Vagina (tissue), 2 donors: ENCODE data around the gene DNAJC16. TPM values are rescaled to one million over a fixed set of nuclear protein-coding genes. Genes with fewer than 3 reads are reported as not detected.

ENCODE experiments used
- DNase-seq, 2 donors: peaks; one replicate each; pipeline ENCODE4 v3.0.0-alpha.2; 2017; ENCODE audit errors: extremely low spot score in 2 of 2
- H3K27ac ChIP-seq: fragments of 200-600 bp; sonication (generic); one replicate; pipeline ENCODE4 v1.5.1; 2019
- H3K27me3 ChIP-seq: fragments of 200-600 bp; sonication (generic); one replicate; pipeline ENCODE4 v1.5.1; 2019
- H3K36me3 ChIP-seq, 2 donors: fragments of 200-600 bp; sonication (generic); one replicate each; pipeline ENCODE4 v1.5.1; 2017 to 2019
- H3K4me1 ChIP-seq: fragments of 200-600 bp; sonication (generic); one replicate; pipeline ENCODE4 v1.5.1; 2019
- H3K4me3 ChIP-seq, 2 donors: fragments of 200-600 bp; sonication (generic); 1 replicate in 1 of 2; 2 replicates in 1 of 2; pipeline ENCODE4 v1.5.1; 2016 to 2019
- H3K9me3 ChIP-seq: fragments of 200-600 bp; sonication (generic); one replicate; pipeline ENCODE4 v1.5.1; 2019
- POLR2A ChIP-seq, 2 donors: fragments of 450-650 bp; IDR thresholded peaks; one replicate each; pipeline ENCODE4 v1.6.1; 2017; ENCODE audit warnings: antibody characterized with exemption in 2 of 2, mild to moderate bottlenecking in 2 of 2, moderate library complexity in 2 of 2
- POLR2AphosphoS5 ChIP-seq, 2 donors: sonication (generic); formaldehyde crosslinking; IDR thresholded peaks; one replicate each; pipeline ENCODE4 v1.9.0; 2017; ENCODE audit warnings: antibody characterized with exemption in 2 of 2, mild to moderate bottlenecking in 2 of 2, low read depth in 1 of 2; ENCODE audit not compliant: insufficient read depth in 1 of 2
- intact Hi-C: fragments of 100-400 bp; cut with DNase I; formaldehyde crosslinking; loops from one replicate; pipeline ENCODE4 v1.15.1; 2023
- total RNA-seq: library from RNA; depleted of rRNA; stranded (reverse); fragments of >200 nt; gene quantifications from one replicate; pipeline ENCODE4 v1.2.3, GENCODE V29; 2016
- TF ChIP-seq, protein P1 (sequence below), 3 experiments: fragments of 450-650 bp in 2 of 3; fragments of 200-600 bp in 1 of 3; sonication (generic) in 1 of 3; IDR thresholded peaks; one replicate each; pipeline ENCODE4 v1.5.1; 2017 to 2019; ENCODE audit warnings: antibody characterized with exemption in 3 of 3, mild to moderate bottlenecking in 2 of 3, moderate library complexity in 2 of 3

Gene DNAJC16
- total RNA-seq, 1 donor from 2014 or later: 29.5 TPM

DNA sequence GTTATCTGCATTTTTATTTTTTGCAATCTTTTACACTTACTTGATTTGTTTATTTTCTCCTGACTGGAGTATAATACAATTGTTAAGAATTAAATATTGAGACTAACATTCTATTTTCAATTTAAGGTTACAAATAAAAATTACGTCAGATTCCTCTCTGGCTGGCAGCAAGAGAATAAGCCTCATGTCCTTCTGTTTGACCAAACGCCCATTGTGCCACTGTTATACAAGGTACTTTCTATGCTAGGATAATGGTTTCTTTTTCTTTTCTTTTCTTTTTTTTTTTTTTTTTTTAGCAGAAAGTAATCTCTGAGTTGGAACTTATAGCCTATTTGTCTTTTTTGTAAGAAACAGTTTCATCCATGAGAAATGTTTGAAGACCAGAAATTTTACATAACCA, 20.0 kb downstream of the DNAJC16 start:
- Histone ChIP-seq H3K9me3 (no peaks in the 10 kb centered on the region), H3K27me3 (no peaks in the 10 kb centered on the region), H3K4me3 (no peak overlapping the region), H3K36me3 (peaks cover 0 to 43% of the 10 kb centered on the region in 2 donors), H3K4me1 (no peaks in the 10 kb centered on the region), H3K27ac (no peak overlapping the region)
- no peak for DNase-seq
- no peak for TF ChIP-seq POLR2A (IDR thresholded peaks at IDR 0.05)
- TF ChIP-seq, protein P1, sequence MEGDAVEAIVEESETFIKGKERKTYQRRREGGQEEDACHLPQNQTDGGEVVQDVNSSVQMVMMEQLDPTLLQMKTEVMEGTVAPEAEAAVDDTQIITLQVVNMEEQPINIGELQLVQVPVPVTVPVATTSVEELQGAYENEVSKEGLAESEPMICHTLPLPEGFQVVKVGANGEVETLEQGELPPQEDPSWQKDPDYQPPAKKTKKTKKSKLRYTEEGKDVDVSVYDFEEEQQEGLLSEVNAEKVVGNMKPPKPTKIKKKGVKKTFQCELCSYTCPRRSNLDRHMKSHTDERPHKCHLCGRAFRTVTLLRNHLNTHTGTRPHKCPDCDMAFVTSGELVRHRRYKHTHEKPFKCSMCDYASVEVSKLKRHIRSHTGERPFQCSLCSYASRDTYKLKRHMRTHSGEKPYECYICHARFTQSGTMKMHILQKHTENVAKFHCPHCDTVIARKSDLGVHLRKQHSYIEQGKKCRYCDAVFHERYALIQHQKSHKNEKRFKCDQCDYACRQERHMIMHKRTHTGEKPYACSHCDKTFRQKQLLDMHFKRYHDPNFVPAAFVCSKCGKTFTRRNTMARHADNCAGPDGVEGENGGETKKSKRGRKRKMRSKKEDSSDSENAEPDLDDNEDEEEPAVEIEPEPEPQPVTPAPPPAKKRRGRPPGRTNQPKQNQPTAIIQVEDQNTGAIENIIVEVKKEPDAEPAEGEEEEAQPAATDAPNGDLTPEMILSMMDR (IDR thresholded peaks at IDR 0.05): no peak
- no peak for TF ChIP-seq POLR2AphosphoS5 (IDR thresholded peaks at IDR 0.05; ENCODE audit: insufficient read depth in 1 of 2, low read depth in 1 of 2)
- intact Hi-C loops: no loop called here

DNA sequence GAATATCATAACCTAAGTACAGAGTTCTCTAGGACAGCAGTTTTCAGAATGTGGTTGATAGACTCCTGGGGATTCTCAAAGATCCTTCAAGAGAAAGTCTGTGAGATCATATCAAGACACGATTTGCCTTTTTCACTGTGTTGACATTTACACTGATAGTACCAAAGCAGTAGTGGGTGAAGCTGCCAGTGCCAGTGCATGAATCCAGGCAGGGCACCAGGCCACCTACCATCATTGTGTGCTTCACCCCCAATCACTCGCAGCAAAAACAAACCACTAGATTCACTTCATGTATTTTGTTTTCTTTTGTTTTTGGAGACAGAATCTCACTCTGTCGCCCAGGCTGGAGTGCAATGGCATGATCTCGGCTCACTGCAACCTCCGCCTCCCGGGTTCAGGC, 23.9 kb downstream of the DNAJC16 start:
- Histone ChIP-seq H3K27ac (no peak overlapping the region), H3K4me1 (no peaks in the 10 kb centered on the region), H3K9me3 (no peaks in the 10 kb centered on the region), H3K27me3 (no peaks in the 10 kb centered on the region), H3K36me3 (peaks cover 0 to 22% of the 10 kb centered on the region in 2 donors), H3K4me3 (no peak overlapping the region)
- TF ChIP-seq POLR2AphosphoS5 (IDR thresholded peaks at IDR 0.05; ENCODE audit: insufficient read depth in 1 of 2, low read depth in 1 of 2) (no peak), POLR2A (IDR thresholded peaks at IDR 0.05) (no peak)
- TF ChIP-seq, protein P1 (IDR thresholded peaks at IDR 0.05): no peak
- intact Hi-C loops: no loop called here
- no peak for DNase-seq

DNA sequence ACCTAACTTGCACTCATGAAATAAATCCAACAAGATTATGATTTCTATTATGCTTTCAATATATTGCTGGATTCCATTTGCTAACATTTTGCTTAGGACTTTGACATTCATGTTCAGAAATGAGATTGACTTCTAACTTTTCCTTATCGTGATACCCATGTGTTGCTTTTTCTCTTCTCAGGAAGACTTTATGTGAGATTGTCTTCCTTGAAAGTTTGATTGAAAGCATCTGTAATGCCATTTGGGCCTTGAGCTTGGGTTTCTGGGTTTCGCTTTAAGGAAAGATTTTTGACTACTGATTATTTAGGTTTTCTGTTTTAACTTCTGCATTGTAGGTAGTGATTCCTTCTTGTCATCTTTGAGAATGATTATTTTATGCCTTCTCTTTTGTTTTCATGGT, 30.4 kb downstream of the DNAJC16 start:
- H3K4me1 ChIP-seq: no peaks in the 10 kb centered on the region
- TF ChIP-seq, protein P1 (IDR thresholded peaks at IDR 0.05): no peak
- TF ChIP-seq POLR2A (IDR thresholded peaks at IDR 0.05): no peak
- TF ChIP-seq POLR2AphosphoS5 (IDR thresholded peaks at IDR 0.05; ENCODE audit: insufficient read depth in 1 of 2, low read depth in 1 of 2): no peak
- no peaks in the 10 kb centered on the region for H3K27me3 ChIP-seq
- no peak overlapping the region for H3K4me3 ChIP-seq
- H3K27ac ChIP-seq: no peak overlapping the region
- DNase-seq: no peak
- H3K36me3 ChIP-seq: peaks cover 0 to 16% of the 10 kb centered on the region in 2 donors
- H3K9me3 ChIP-seq: no peaks in the 10 kb centered on the region
- intact Hi-C loops: no loop called here

- Histone ChIP-seq H3K4me3 (no peak overlapping the region), H3K27ac (no peak overlapping the region), H3K27me3 (no peaks in the 10 kb centered on the region), H3K9me3 (no peaks in the 10 kb centered on the region), H3K36me3 (peaks cover 0 to 22% of the 10 kb centered on the region in 2 donors), H3K4me1 (no peaks in the 10 kb centered on the region)
- no peak for DNase-seq
- TF ChIP-seq POLR2AphosphoS5 (IDR thresholded peaks at IDR 0.05; ENCODE audit: insufficient read depth in 1 of 2, low read depth in 1 of 2): no peak
- no peak for TF ChIP-seq POLR2A (IDR thresholded peaks at IDR 0.05)
- TF ChIP-seq, protein P1 (IDR thresholded peaks at IDR 0.05): no peak
- intact Hi-C loops: no loop called here
These were observed 30.9 kb downstream of the DNAJC16 start for GRCh38 chr1:15557594-15557993.

DNA sequence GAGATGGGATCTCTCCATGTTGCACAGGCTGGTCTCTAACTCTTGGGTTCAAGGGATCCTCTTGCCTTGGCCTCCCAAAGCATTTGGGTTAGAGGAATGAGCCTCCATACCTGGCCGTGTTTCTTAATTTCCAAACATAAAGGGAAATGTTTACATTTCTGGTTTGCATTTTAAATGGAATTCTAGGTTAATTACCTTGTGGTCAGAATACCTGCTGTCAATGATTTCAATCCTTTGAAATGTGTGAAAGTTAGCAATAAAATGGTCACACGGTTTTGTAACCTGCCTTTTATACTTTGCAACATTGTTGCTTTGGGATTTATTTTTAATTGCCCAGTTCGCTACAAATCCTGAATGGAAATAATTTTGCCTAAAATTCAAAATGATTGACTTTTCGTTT, 31.9 kb downstream of the DNAJC16 start:
- intact Hi-C loops: no loop called here
- Histone ChIP-seq H3K27me3 (no peaks in the 10 kb centered on the region), H3K4me3 (no peak overlapping the region), H3K4me1 (no peaks in the 10 kb centered on the region), H3K36me3 (peaks cover 0 to 31% of the 10 kb centered on the region in 2 donors), H3K9me3 (no peaks in the 10 kb centered on the region), H3K27ac (no peak overlapping the region)
- no peak for DNase-seq
- TF ChIP-seq POLR2AphosphoS5 (IDR thresholded peaks at IDR 0.05; ENCODE audit: insufficient read depth in 1 of 2, low read depth in 1 of 2) (no peak), POLR2A (IDR thresholded peaks at IDR 0.05) (no peak)
- TF ChIP-seq, protein P1 (IDR thresholded peaks at IDR 0.05): no peak
